A549 (cell line): ENCODE measurements around the gene TNRC6C. TPM values are rescaled to one million over a fixed set of nuclear protein-coding genes. Genes with fewer than 3 reads are reported as not detected.
A peak's percentile ranks its signal among the peaks of the same experiment; 100 is the strongest.

Experiments used
- ATAC-seq, 2 experiments: fragments of 200-7000 bp in 1 of 2; fragments of >200 bp in 1 of 2; cut with Nextera tagmentation in 1 of 2; cut with Tn5 transposase in 1 of 2; 3 replicates each; pipeline versions ENCODE4 v1.8.0 to v1.9.1; 2018 to 2020; ENCODE audit warnings: mild to moderate bottlenecking in 1 of 2, moderate library complexity in 1 of 2
- CTCF ChIA-PET: fragments of 300-600 bp; sonication (Branson Sonifier 250); formaldehyde crosslinking; extraction: SDS; loops from one replicate; lab custom pipeline; 2021; ENCODE audit warnings: antibody characterized with exemption, inconsistent platforms; lab: Yijun Ruan, JAX
- POLR2A ChIA-PET: fragments of 350-600 bp; formaldehyde crosslinking; extraction: SDS; loops from one replicate; lab custom pipeline; 2021; ENCODE audit warnings: antibody characterized with exemption, inconsistent platforms; lab: Yijun Ruan, JAX
- DNase-seq, 2 experiments: peaks; one replicate each; pipeline versions ENCODE4 v3.0.0 to v3.0.0-alpha.2; 2011 to 2016; ENCODE audit warnings: low read depth in 1 of 2, low spot score in 1 of 2
- FAIRE-seq: peaks from 2 replicates; lab custom pipeline; 2011; peaks lifted over from hg19 to GRCh38; lab: Jason Lieb, UNC
- H3K27ac ChIP-seq, 2 experiments: fragments of >200 bp; sonication (Bioruptor Twin); formaldehyde crosslinking; 3 replicates each; pipeline ENCODE4 v1.5.1; 2016 to 2017
- H3K4me1 ChIP-seq: fragments of >200 bp; sonication (Bioruptor Twin); formaldehyde crosslinking; 3 replicates; pipeline ENCODE4 v1.6.1; 2016
- H3K4me2 ChIP-seq: fragments of >200 bp; sonication (Bioruptor Twin); formaldehyde crosslinking; 3 replicates; pipeline ENCODE4 v1.6.1; 2016
- H3K4me3 ChIP-seq: fragments of >200 bp; sonication (Bioruptor Twin); formaldehyde crosslinking; 3 replicates; pipeline ENCODE4 v1.5.1; 2016
- H3K9me3 ChIP-seq: fragments of >200 bp; sonication (Bioruptor Twin); formaldehyde crosslinking; 3 replicates; pipeline ENCODE4 v1.6.1; 2016
- BCL3 ChIP-seq: fragments of >200 bp; sonication (Bioruptor Twin); formaldehyde crosslinking; IDR thresholded peaks from 3 replicates; pipeline ENCODE4 v1.6.1; 2016
- CBX8 ChIP-seq: fragments of 200-600 bp; sonication (generic); IDR thresholded peaks from 2 replicates; pipeline ENCODE4 v1.6.1; 2016
- CHD2 ChIP-seq: fragments of 150-350 bp; IDR thresholded peaks from 2 replicates; pipeline ENCODE4 v1.6.1; 2014; ENCODE audit warnings: low read length; ENCODE audit not compliant: partially characterized antibody
- CHD4 ChIP-seq: fragments of 200-600 bp; sonication (generic); IDR thresholded peaks from 2 replicates; pipeline ENCODE4 v1.6.1; 2016; ENCODE audit warnings: antibody characterized with exemption, mild to moderate bottlenecking, borderline replicate concordance
- CTCF ChIP-seq: fragments of >200 bp; sonication (Bioruptor Twin); formaldehyde crosslinking; IDR thresholded peaks from 3 replicates; pipeline ENCODE4 v1.5.1; 2016
- E2F6 ChIP-seq: IDR thresholded peaks from 2 replicates; pipeline ENCODE4 v1.6.1; 2012; ENCODE audit warnings: low read depth, borderline replicate concordance
- ELK1 ChIP-seq: fragments of 150-350 bp; IDR thresholded peaks from 2 replicates; pipeline ENCODE4 v1.6.1; 2014; ENCODE audit warnings: low read depth, mild to moderate bottlenecking, low read length
- ESRRA ChIP-seq: fragments of 150-350 bp; IDR thresholded peaks from 2 replicates; pipeline ENCODE4 v1.6.1; 2014; ENCODE audit warnings: mild to moderate bottlenecking, low read length, borderline replicate concordance
- FOXS1 ChIP-seq: fragments of 250-450 bp; sonication (Bioruptor Pico); IDR thresholded peaks from 2 replicates; pipeline ENCODE4 v1.5.0; 2020; ENCODE audit warnings: mild to moderate bottlenecking, moderate library complexity
- HOXB13 ChIP-seq: fragments of 250-450 bp; sonication (Bioruptor Pico); IDR thresholded peaks from 2 replicates; pipeline ENCODE4 v1.5.0; 2020; ENCODE audit warnings: low read depth, mild to moderate bottlenecking, moderate library complexity
- HOXB5 ChIP-seq: fragments of 250-450 bp; sonication (Bioruptor Pico); IDR thresholded peaks from 2 replicates; pipeline ENCODE4 v1.5.0; 2020; ENCODE audit warnings: mild to moderate bottlenecking, moderate library complexity
- KDM5A ChIP-seq: fragments of 200-600 bp; sonication (generic); IDR thresholded peaks from 2 replicates; pipeline ENCODE4 v1.6.1; 2016; ENCODE audit warnings: antibody characterized with exemption, mild to moderate bottlenecking
- MAX ChIP-seq: IDR thresholded peaks from 2 replicates; pipeline ENCODE4 v1.6.1; 2012
- MAZ ChIP-seq: fragments of 150-350 bp; IDR thresholded peaks from 2 replicates; pipeline ENCODE4 v1.6.1; 2014; ENCODE audit warnings: antibody characterized with exemption, low read depth, low read length, borderline replicate concordance
- MYC ChIP-seq: IDR thresholded peaks from 2 replicates; pipeline ENCODE4 v1.6.1; 2012; ENCODE audit warnings: mild to moderate bottlenecking, inconsistent platforms, low read length, improper control_type of control experiment, borderline replicate concordance
- NPAS2 ChIP-seq: fragments of 250-450 bp; sonication (Bioruptor Pico); IDR thresholded peaks from 2 replicates; pipeline ENCODE4 v1.8.0; 2022; ENCODE audit warnings: mild to moderate bottlenecking, moderate library complexity, borderline replicate concordance
- PBX3 ChIP-seq: IDR thresholded peaks from 2 replicates; pipeline ENCODE4 v1.6.1; 2012
- POLR2A ChIP-seq: IDR thresholded peaks from 2 replicates; pipeline ENCODE4 v1.6.1; 2012; ENCODE audit warnings: mild to moderate bottlenecking, low read length
- RCOR1 ChIP-seq: fragments of 150-350 bp; IDR thresholded peaks from 2 replicates; pipeline ENCODE4 v1.6.1; 2014; ENCODE audit warnings: antibody characterized with exemption, low read length, low read depth
- SREBF2 ChIP-seq: fragments of 450-650 bp; IDR thresholded peaks from 2 replicates; pipeline ENCODE4 v1.6.1; 2014; ENCODE audit warnings: mild to moderate bottlenecking, moderate library complexity
- TFCP2L1 ChIP-seq: fragments of 250-450 bp; sonication (Bioruptor Pico); IDR thresholded peaks from 2 replicates; pipeline ENCODE4 v1.5.0; 2021; ENCODE audit warnings: mild to moderate bottlenecking
- TP53 ChIP-seq: fragments of 250-450 bp; sonication (Bioruptor Pico); IDR thresholded peaks from 2 replicates; pipeline ENCODE4 v1.5.0; 2021; ENCODE audit warnings: mild to moderate bottlenecking, moderate library complexity
- USF2 ChIP-seq: fragments of 450-650 bp; IDR thresholded peaks from 2 replicates; pipeline ENCODE4 v1.6.1; 2014; ENCODE audit warnings: antibody characterized with exemption
- ZFP36 ChIP-seq: fragments of 450-650 bp; IDR thresholded peaks from 2 replicates; pipeline ENCODE4 v1.6.1; 2014; ENCODE audit warnings: borderline replicate concordance; ENCODE audit not compliant: partially characterized antibody
- ZSCAN20 ChIP-seq: fragments of 250-450 bp; sonication (Bioruptor Pico); IDR thresholded peaks from 2 replicates; pipeline ENCODE4 v1.8.0; 2022; ENCODE audit warnings: mild to moderate bottlenecking, moderate library complexity
- WGBS: methylation state at CpG from one replicate; pipeline ENCODE4 v1.1.6; 2017; ENCODE audit errors: missing lambda C conversion rate; 5-methylcytosine and 5-hydroxymethylcytosine counted together
- polyA plus RNA-seq, 4 experiments: library from polyadenylated mRNA; depleted of rRNA in 3 of 4; stranded (reverse); fragments of >200 nt; fragmentation: RNase III in 1 of 4; extraction: RNeasy Plus Mini Kit Qiagen cat#74134 plus additional on column Dnase treatment in 1 of 4; gene quantifications; 2 replicates in 3 of 4; 3 replicates in 1 of 4; pipeline ENCODE4 v1.2.3, GENCODE V29; 2011 to 2017

The TNRC6C gene
- polyA plus RNA-seq, 2 of the 4 experiments (the other 2 are of a cell fraction) = 1.3 to 1.9 TPM

GRCh38 chr17:78133971-78134898, 175.7 kb downstream of the TNRC6C start (continued):
- TF ChIP-seq TFCP2L1 (CRISPR knock-in tag) = no peak
- TF ChIP-seq CTCF = peak; percentile 65

- Histone ChIP-seq H3K27ac (no peak overlapping the region), H3K9me3 (no peaks in the 10 kb centered on the region), H3K4me3 (no peak overlapping the region), H3K4me1 (0 out of 3 replicates have a peak, but pooled peaks cover 4% of the 10 kb centered on the region), H3K4me2 (no peak overlapping the region)
- TF ChIP-seq SREBF2 (no peak), HOXB13 (CRISPR knock-in tag) (no peak), MAZ (no peak), CBX8 (no peak), ZSCAN20 (no peak), FOXS1 (CRISPR knock-in tag) (no peak), HOXB5 (no peak), TP53 (CRISPR knock-in tag) (no peak), ESRRA (no peak), BCL3 (no peak), PBX3 (no peak)
- ATAC-seq = no peak
- no peak for FAIRE-seq
- POLR2A ChIA-PET = no interaction called here
- CTCF ChIA-PET = interaction anchor here (0.8 to 24.0 kb wide), 22 partner anchors 9 to 593 kb away, joined by 3 to 295 read pairs (median 4); partner anchors contain the start of genes AFMID, SYNGR2, TK1 and TMC6
- DNase-seq = no peak
- 67% methylated on average over 9 of the region's 9 CpGs for WGBS
Observed at GRCh38 chr17:78134899-78135385, 176.4 kb downstream of the TNRC6C start.

- no peak overlapping the region for H3K4me2 ChIP-seq
- WGBS = 82% methylated on average over 9 of the region's 9 CpGs
- no peak for DNase-seq
- ChIA-PET CTCF (interaction anchor here (1.0 to 24.0 kb wide), 16 partner anchors 8 to 594 kb away, joined by 3 to 295 read pairs (median 8); partner anchors contain the start of genes AFMID, SYNGR2, TK1 and TMC6), POLR2A (no interaction called here)
- FAIRE-seq = no peak
- no peak overlapping the region for H3K4me3 ChIP-seq
- H3K9me3 ChIP-seq = no peaks in the 10 kb centered on the region
- ATAC-seq = no peak
- H3K27ac ChIP-seq = no peak overlapping the region
- peaks cover 10% of the 10 kb centered on the region for H3K4me1 ChIP-seq
- TF ChIP-seq MAX (no peak), MYC (no peak), ZFP36 (no peak), ZSCAN20 (no peak), ELK1 (no peak), USF2 (no peak), POLR2A (no peak), CHD2 (no peak), NPAS2 (CRISPR knock-in tag) (no peak), E2F6 (no peak), RCOR1 (no peak), KDM5A (no peak), CHD4 (no peak), TP53 (CRISPR knock-in tag) (no peak)
Observed at GRCh38 chr17:78135858-78136500, 177.5 kb downstream of the TNRC6C start.
